ENCODE data around the gene FGF10. TPM values are rescaled to one million over a fixed set of nuclear protein-coding genes. Genes with fewer than 3 reads are reported as not detected.

The FGF10 gene
- total and polyA plus RNA-seq, 2 of the 4 experiments (the other 2 are of a cell fraction), result not detected

- ATAC-seq (ENCODE audit: low read depth) (no peak), DNase-seq (no peak)
- Histone ChIP-seq H3K18ac (ENCODE audit: low read depth, low read length) (no peak overlapping the region), H3K14ac (replicated peaks; ENCODE audit: low read depth, low read length) (no peak overlapping the region), H3K23ac (ENCODE audit: low read depth, low read length) (no peak overlapping the region), H2BK5ac (ENCODE audit: low read depth, low read length, poor library complexity, severe bottlenecking) (no peak overlapping the region), H3K9me1 (ENCODE audit: insufficient read depth, low read length) (no peaks in the 10 kb centered on the region), H2BK20ac (ENCODE audit: low read depth, low read length) (no peak overlapping the region), H3K79me1 (ENCODE audit: low read depth in 1 of 2, low read length in 2 of 2) (no peaks in the 10 kb centered on the region), H3K27ac (ENCODE audit: insufficient read depth, low read length) (no peak overlapping the region), H3K4ac (ENCODE audit: low read depth, low read length) (no peak overlapping the region), H2AK5ac (ENCODE audit: low read depth, low read length) (no peak overlapping the region), H4K91ac (ENCODE audit: insufficient read depth, low read depth, low read length) (no peak overlapping the region), H4K8ac (ENCODE audit: low read depth in 2 of 2, low read length in 2 of 2) (no peak overlapping the region), H4K5ac (ENCODE audit: low read depth, low read length) (no peak overlapping the region), H4K20me1 (ENCODE audit: insufficient read depth, low read length) (no peaks in the 10 kb centered on the region), H3K9me3 (ENCODE audit: control insufficient read depth, insufficient read depth, low read length) (no peaks in the 10 kb centered on the region), H3K56ac (ENCODE audit: extremely low read depth, insufficient read depth, low read length) (no peak overlapping the region), H3K36me3 (ENCODE audit: control insufficient read depth, insufficient read depth, low read length) (no peaks in the 10 kb centered on the region), H3K9ac (ENCODE audit: low read depth, low read length) (no peak overlapping the region), H3K4me1 (ENCODE audit: control insufficient read depth, insufficient read depth, low read length) (no peaks in the 10 kb centered on the region), H3K4me2 (ENCODE audit: low read depth, low read length) (no peak overlapping the region), H2BK120ac (ENCODE audit: low read depth, low read length) (no peak overlapping the region), H2BK15ac (ENCODE audit: low read depth, low read length) (no peak overlapping the region), H2AK9ac (replicated peaks; ENCODE audit: low read depth, low read length, poor library complexity) (no peak overlapping the region), H3K27me3 (ENCODE audit: control insufficient read depth, insufficient read depth, low read length) (no peaks in the 10 kb centered on the region), H3K4me3 (ENCODE audit: insufficient read depth, low read depth, low read length) (no peak overlapping the region), H2AFZ (replicated peaks; ENCODE audit: low read length, poor library complexity) (no peak overlapping the region)
- ChIA-PET POLR2A (ENCODE audit: unreplicated experiment) (no interaction called here), CTCF (interaction anchor here (0.5 to 0.7 kb wide), 2 partner anchors 276 to 1008 kb away, joined by 3 read pairs; no protein-coding TSS in a partner anchor)
- in situ Hi-C loops (cut with MboI; ENCODE audit: low sequenced_read_pairs) (no loop called here), intact Hi-C loops (cut with micrococcal nuclease) (no loop called here), dilution Hi-C loops (cut with HindIII; ENCODE audit: low sequenced_read_pairs, unreplicated experiment) (no loop called here)
- TF ChIP-seq CHD1 (IDR thresholded peaks at IDR 0.05; ENCODE audit: low read depth, low read length), result no peak
- TF ChIP-seq CEBPB (IDR thresholded peaks at IDR 0.05; ENCODE audit: low read depth, low read length), result no peak
- no TSS peak for BruUV-seq (replicated peaks)
These were observed 28.3 kb downstream of the FGF10 start for GRCh38 chr5:44360919-44361318.
